Activated naive CD4-positive, alpha-beta T cell (primary cell): ENCODE measurements around the gene TBC1D22B.

Experiments
- DNase-seq, 4 experiments: peaks; one replicate each; lab custom pipeline; 2025; lab: John Stamatoyannopoulos, UW

Gene TBC1D22B

GRCh38 chr6:37239950-37240713 is 17.4 kb upstream of the TBC1D22B start:
- peak; percentile 14 to 35 (median 22) for DNase-seq

GRCh38 chr6:37241131-37241530 is 16.4 kb upstream of the TBC1D22B start:
- DNase-seq, result no peak

- DNase-seq, result no peak
These were observed 15.7 kb upstream of the TBC1D22B start for GRCh38 chr6:37241775-37242428.

- DNase-seq, result no peak
These were observed 15.0 kb upstream of the TBC1D22B start for GRCh38 chr6:37242429-37243052.

- DNase-seq, result no peak
These were observed 14.3 kb upstream of the TBC1D22B start for GRCh38 chr6:37243131-37243815.

GRCh38 chr6:37243816-37244370 is 13.7 kb upstream of the TBC1D22B start:
- DNase-seq, result no peak

GRCh38 chr6:37244430-37245310 is 12.9 kb upstream of the TBC1D22B start:
- DNase-seq, result no peak

GRCh38 chr6:37251211-37251780 is 6.3 kb upstream of the TBC1D22B start:
- DNase-seq, result no peak

- no peak for DNase-seq
These were observed 4.0 kb upstream of the TBC1D22B start for GRCh38 chr6:37253486-37254007.

GRCh38 chr6:37254881-37255280 is 2.7 kb upstream of the TBC1D22B start:
- DNase-seq, result no peak

- DNase-seq, result no peak
These were observed 766 bp upstream of the TBC1D22B start for GRCh38 chr6:37256692-37257319.

- DNase-seq, result no peak
These were observed 295 bp upstream of the TBC1D22B start for GRCh38 chr6:37257320-37257633.

GRCh38 chr6:37258405-37259105 is 983 bp downstream of the TBC1D22B start:
- DNase-seq, result no peak

- DNase-seq, result no peak
These were observed 1.6 kb downstream of the TBC1D22B start for GRCh38 chr6:37259191-37259590.

GRCh38 chr6:37260040-37260439 is 2.5 kb downstream of the TBC1D22B start:
- DNase-seq, result no peak

GRCh38 chr6:37260444-37260843 is 2.9 kb downstream of the TBC1D22B start:
- DNase-seq, result no peak

GRCh38 chr6:37261198-37261597 is 3.6 kb downstream of the TBC1D22B start:
- no peak for DNase-seq

- DNase-seq, result no peak
These were observed 5.0 kb downstream of the TBC1D22B start for GRCh38 chr6:37262446-37263026.

- no peak for DNase-seq
These were observed 7.4 kb downstream of the TBC1D22B start for GRCh38 chr6:37265001-37265400.
